AG04450 (cell line): Measurements from ENCODE around the gene PATE1. TPM values are rescaled to one million over a fixed set of nuclear protein-coding genes. Genes with fewer than 3 reads are reported as not detected.

Experiments used
- CTCF ChIA-PET: fragments of 300-600, 350-600 bp; formaldehyde crosslinking; extraction: SDS; loops from one replicate; lab custom pipeline; 2022; ENCODE audit warnings: antibody characterized with exemption, inconsistent platforms; lab: Charles Lee
- POLR2A ChIA-PET: fragments of 350-600 bp; formaldehyde crosslinking; extraction: SDS; loops from one replicate; lab custom pipeline; 2021; ENCODE audit warnings: antibody characterized with exemption, inconsistent platforms; lab: Yijun Ruan, JAX
- DNase-seq: peaks from one replicate; pipeline ENCODE4 v3.0.0-alpha.2; 2011; ENCODE audit warnings: low read depth, low spot score
- H3K27ac ChIP-seq: one replicate; pipeline ENCODE4 v1.5.1; 2012; ENCODE audit warnings: low read depth, low read length, control low read depth
- H3K27me3 ChIP-seq: one replicate; pipeline ENCODE4 v1.6.0; 2012; ENCODE audit warnings: low read length; ENCODE audit not compliant: control insufficient read depth, insufficient read depth
- H3K4me3 ChIP-seq: 2 replicates; pipeline ENCODE4 v1.5.1; 2011; ENCODE audit warnings: mild to moderate bottlenecking, low read depth, low read length, control low read depth
- H3K9me3 ChIP-seq: 2 replicates; pipeline ENCODE4 v1.5.1; 2012; ENCODE audit warnings: low read length; ENCODE audit not compliant: control insufficient read depth, insufficient read depth
- CTCF ChIP-seq: IDR thresholded peaks from 2 replicates; pipeline ENCODE4 v1.5.1; 2011; ENCODE audit warnings: low read depth, low read length, control low read depth, inconsistent platforms
- polyA plus RNA-seq: library from polyadenylated mRNA; depleted of rRNA; stranded (reverse); fragments of >200 nt; gene quantifications from 2 replicates; pipeline ENCODE4 v1.2.3, GENCODE V29; 2011

PATE1 gene
- polyA plus RNA-seq, 1 experiment: not detected

DNA sequence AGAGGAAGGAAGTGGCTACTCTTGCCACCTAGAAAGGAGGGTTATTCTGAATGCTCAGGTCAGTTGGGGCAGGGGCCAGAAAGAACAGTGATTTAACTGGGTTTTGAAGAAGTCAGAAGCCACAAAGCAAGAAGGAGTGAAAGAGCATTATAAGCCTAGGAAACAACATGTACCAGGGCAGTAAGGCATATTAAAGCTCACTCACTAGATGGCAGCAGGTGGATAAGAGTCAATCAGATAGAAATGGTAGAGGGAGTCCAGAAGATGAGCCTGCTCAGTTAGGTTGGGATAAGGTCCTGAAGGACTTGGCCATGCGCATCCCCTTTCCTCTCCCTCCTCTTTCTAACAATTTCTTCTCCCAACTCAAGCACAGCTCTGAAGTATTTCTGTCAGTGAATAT, 22.0 kb upstream of the PATE1 start:
- Histone ChIP-seq H3K9me3 (no peaks in the 10 kb centered on the region), H3K4me3 (no peak overlapping the region), H3K27ac (no peak overlapping the region), H3K27me3 (peaks cover 2% of the 10 kb centered on the region)
- no peak for DNase-seq
- CTCF ChIA-PET: no interaction called here
- POLR2A ChIA-PET: no interaction called here
- TF ChIP-seq CTCF: no peak

DNA sequence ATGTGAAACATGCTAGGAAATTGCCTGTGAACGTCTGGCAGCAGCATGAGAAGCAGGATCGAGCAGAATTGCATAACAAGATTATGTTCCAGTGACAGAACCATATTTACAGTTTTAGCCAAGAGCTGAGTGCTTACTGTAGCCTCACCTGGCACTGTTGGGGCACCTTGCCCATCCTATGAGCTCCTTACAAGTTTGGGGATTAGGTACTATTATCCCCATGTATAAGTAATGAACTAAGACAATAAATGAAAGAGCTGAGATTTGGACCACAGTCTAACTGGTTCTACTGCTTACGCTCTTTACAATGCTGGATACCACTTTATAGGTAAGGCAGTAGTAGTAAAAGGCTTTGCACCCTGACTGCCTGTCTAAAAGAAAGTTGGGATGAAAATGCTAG, 17.1 kb upstream of the PATE1 start:
- no peak for TF ChIP-seq CTCF
- no peak overlapping the region for H3K4me3 ChIP-seq
- H3K9me3 ChIP-seq: no peaks in the 10 kb centered on the region
- H3K27ac ChIP-seq: no peak overlapping the region
- CTCF ChIA-PET: interaction anchor here (0.6 to 1.2 kb wide), 2 partner anchors 147 to 275 kb away, joined by 3 to 6 read pairs; no protein-coding TSS in a partner anchor
- POLR2A ChIA-PET: no interaction called here
- peaks cover 5% of the 10 kb centered on the region for H3K27me3 ChIP-seq
- no peak for DNase-seq

GRCh38 chr11:125740617-125741016, 5.5 kb upstream of the PATE1 start:
- DNase-seq: no peak
- H3K27ac ChIP-seq: no peak overlapping the region
- no peaks in the 10 kb centered on the region for H3K9me3 ChIP-seq
- TF ChIP-seq CTCF: no peak
- no peaks in the 10 kb centered on the region for H3K27me3 ChIP-seq
- POLR2A ChIA-PET: no interaction called here
- CTCF ChIA-PET: no interaction called here
- H3K4me3 ChIP-seq: no peak overlapping the region

- Histone ChIP-seq H3K4me3 (no peak overlapping the region), H3K27me3 (no peaks in the 10 kb centered on the region), H3K27ac (no peak overlapping the region), H3K9me3 (no peaks in the 10 kb centered on the region)
- no peak for DNase-seq
- no peak for TF ChIP-seq CTCF
- ChIA-PET POLR2A (no interaction called here), CTCF (interaction anchor here (1.0 kb wide), 1 partner anchor 19 kb away, joined by 4 read pairs; no protein-coding TSS in a partner anchor)
Measured at GRCh38 chr11:125743681-125744080, 2.4 kb upstream of the PATE1 start.

DNA sequence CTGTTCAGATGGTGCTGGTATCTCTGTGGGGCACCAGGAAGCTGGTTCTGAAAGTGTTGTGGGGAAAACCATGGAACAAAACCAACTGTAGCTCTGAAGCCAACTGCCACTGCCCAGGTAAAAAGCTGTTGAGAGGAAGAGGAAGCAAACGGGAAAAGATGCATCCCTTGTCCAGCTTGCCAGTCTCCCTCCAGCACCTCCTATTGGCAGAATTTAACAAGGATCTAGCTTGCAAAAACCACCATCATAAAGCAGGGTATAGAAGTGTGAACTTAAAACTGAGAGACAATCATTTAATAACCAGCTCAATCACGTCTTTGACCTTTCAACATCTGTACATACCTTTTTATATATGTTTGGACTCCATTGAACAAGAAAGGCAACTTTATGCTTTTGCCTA, 4.5 kb downstream of the PATE1 start:
- H3K27me3 ChIP-seq: peaks cover 4% of the 10 kb centered on the region
- H3K9me3 ChIP-seq: no peaks in the 10 kb centered on the region
- H3K27ac ChIP-seq: no peak overlapping the region
- no peak overlapping the region for H3K4me3 ChIP-seq
- CTCF ChIA-PET: interaction anchor here (1.5 kb wide), 1 partner anchor 16 kb away, joined by 3 read pairs; no protein-coding TSS in a partner anchor
- TF ChIP-seq CTCF: 0 out of 2 replicates have a peak, but pooled peaks have one; percentile 2
- DNase-seq: no peak
- POLR2A ChIA-PET: no interaction called here
